HCT116 (cell line): ENCODE measurements around the gene CUEDC1. TPM values are rescaled to one million over a fixed set of nuclear protein-coding genes. Genes with fewer than 3 reads are reported as not detected.

ENCODE experiments used
- ATAC-seq: fragments of 200-7000 bp; cut with Tn5 transposase; 2 replicates; pipeline ENCODE4 v1.9.1; 2020; ENCODE audit warnings: mild to moderate bottlenecking, moderate library complexity
- BruUV-seq: library from RNA; stranded (reverse); fragments of 400-500 nt; replicated peaks from 2 replicates; lab custom pipeline; 2021; lab: Mats Ljungman, UMichigan
- CTCF ChIA-PET: fragments of 300-600 bp; sonication (Branson Sonifier 250); formaldehyde crosslinking; loops from one replicate; lab custom pipeline; 2021; ENCODE audit warnings: antibody characterized with exemption; lab: Charles Lee
- POLR2A ChIA-PET: fragments of 300-600, 350-600 bp; sonication (Branson Sonifier 250); formaldehyde crosslinking; loops from one replicate; lab custom pipeline; 2021; ENCODE audit warnings: antibody characterized with exemption; lab: Charles Lee
- RAD21 ChIA-PET, 2 experiments: fragments of 300-600 bp; sonication (Branson Sonifier 250); formaldehyde crosslinking; loops; one replicate each; lab custom pipeline; 2023; ENCODE audit warnings: low total read pairs in 2 of 2; ENCODE audit not compliant: uncharacterized antibody in 2 of 2, unreplicated experiment in 2 of 2, low non-redundant PET in 1 of 2; lab: Charles Lee
- DNase-seq: peaks from one replicate; pipeline ENCODE4 v3.0.0-alpha.2; 2010; ENCODE audit warnings: low read depth, low spot score
- H2AFZ ChIP-seq: fragments of 200-600 bp; shearing (Covaris generic), sonication (generic); 2 replicates; pipeline ENCODE4 v1.6.1; 2017; ENCODE audit warnings: low read depth, mixed run types, mixed read lengths, antibody characterized with exemption, low read length; ENCODE audit not compliant: poor library complexity, severe bottlenecking
- H3K27ac ChIP-seq: 2 replicates; pipeline ENCODE4 v1.5.1; 2012; ENCODE audit warnings: low read depth, low read length
- H3K27me3 ChIP-seq: fragments of 200-600 bp; sonication (generic); 2 replicates; pipeline ENCODE4 v1.6.1; 2016; ENCODE audit warnings: mixed run types, low read length, mixed read lengths; ENCODE audit not compliant: insufficient read depth
- H3K36me3 ChIP-seq, 2 experiments: fragments of 200-500 bp in 1 of 2; fragments of 200-600 bp in 1 of 2; sonication (Bioruptor generic) in 1 of 2; sonication (generic) in 1 of 2; 2 replicates each; pipeline versions ENCODE4 v1.5.1 to v1.6.1; 2014 to 2016; ENCODE audit warnings: low read length in 2 of 2, inconsistent platforms in 1 of 2, mixed read lengths in 1 of 2, mixed run types in 1 of 2; ENCODE audit not compliant: insufficient read depth in 2 of 2, control insufficient read depth in 1 of 2
- H3K4me1 ChIP-seq, 2 experiments: fragments of 200-600 bp in 1 of 2; sonication (generic) in 1 of 2; 2 replicates each; pipeline versions ENCODE4 v1.5.1 to v1.6.1; 2012 to 2017; ENCODE audit warnings: low read length in 2 of 2, inconsistent platforms in 1 of 2, mild to moderate bottlenecking in 1 of 2, mixed read lengths in 1 of 2, mixed run types in 1 of 2, moderate library complexity in 1 of 2; ENCODE audit not compliant: insufficient read depth in 2 of 2, control insufficient read depth in 1 of 2
- H3K4me2 ChIP-seq: fragments of 200-600 bp; sonication (generic); 2 replicates; pipeline ENCODE4 v1.6.1; 2017; ENCODE audit warnings: mixed run types, low read length, mixed read lengths
- H3K4me3 ChIP-seq, 2 experiments: fragments of 200-600 bp in 1 of 2; sonication (generic) in 1 of 2; replicated peaks in 1 of 2; 2 replicates each; pipeline ENCODE4 v1.5.1; 2011 to 2016; ENCODE audit warnings: low read length in 2 of 2, control low read depth in 1 of 2, low read depth in 1 of 2, mild to moderate bottlenecking in 1 of 2, mixed read lengths in 1 of 2, mixed run types in 1 of 2
- H3K79me2 ChIP-seq: fragments of 200-600 bp; sonication (generic); 2 replicates; pipeline ENCODE4 v1.6.1; 2017; ENCODE audit warnings: mild to moderate bottlenecking, mixed run types, low read length, moderate library complexity, mixed read lengths; ENCODE audit not compliant: insufficient read depth
- H3K9ac ChIP-seq: fragments of 200-600 bp; sonication (generic); 2 replicates; pipeline ENCODE4 v1.6.1; 2016; ENCODE audit warnings: low read length, mixed read lengths
- H3K9me2 ChIP-seq: fragments of 200-600 bp; sonication (generic), shearing (Covaris generic); 2 replicates; pipeline ENCODE4 v1.6.1; 2017; ENCODE audit warnings: mixed run types, mild to moderate bottlenecking, moderate library complexity; ENCODE audit not compliant: insufficient read depth
- H3K9me3 ChIP-seq, 2 experiments: fragments of 200-500 bp in 1 of 2; fragments of 200-600 bp in 1 of 2; sonication (Bioruptor generic) in 1 of 2; sonication (generic) in 1 of 2; 2 replicates each; pipeline ENCODE4 v1.6.1; 2014 to 2017; ENCODE audit warnings: low read length in 2 of 2, mixed read lengths in 2 of 2, inconsistent platforms in 1 of 2, low read depth in 1 of 2, mild to moderate bottlenecking in 1 of 2, mixed run types in 1 of 2, moderate library complexity in 1 of 2; ENCODE audit not compliant: control insufficient read depth in 1 of 2, insufficient read depth in 1 of 2
- H4K20me1 ChIP-seq: fragments of 200-600 bp; sonication (generic), shearing (Covaris generic); 2 replicates; pipeline ENCODE4 v1.6.1; 2017; ENCODE audit warnings: mixed run types, mild to moderate bottlenecking, moderate library complexity; ENCODE audit not compliant: insufficient read depth
- ATF3 ChIP-seq: IDR thresholded peaks from 2 replicates; pipeline ENCODE4 v1.6.1; 2012
- EGR1 ChIP-seq: IDR thresholded peaks from 2 replicates; pipeline ENCODE4 v1.6.1; 2012; ENCODE audit warnings: low read depth
- ELF1 ChIP-seq: IDR thresholded peaks from 2 replicates; pipeline ENCODE4 v1.6.1; 2012; ENCODE audit warnings: low read depth, borderline replicate concordance
- EZH2 ChIP-seq: fragments of 200-600 bp; sonication (generic); IDR thresholded peaks from 2 replicates; pipeline ENCODE4 v1.6.1; 2017; ENCODE audit warnings: antibody characterized with exemption, mixed run types
- EZH2phosphoT487 ChIP-seq: fragments of 200-600 bp; IDR thresholded peaks from 2 replicates; pipeline ENCODE4 v1.6.1; 2018; ENCODE audit warnings: antibody characterized with exemption, borderline replicate concordance
- JUND ChIP-seq: IDR thresholded peaks from 2 replicates; pipeline ENCODE4 v1.6.1; 2012
- MAX ChIP-seq: IDR thresholded peaks from 2 replicates; pipeline ENCODE4 v1.6.1; 2012
- POLR2A ChIP-seq: IDR thresholded peaks from 2 replicates; pipeline ENCODE4 v1.7.0; 2011; ENCODE audit warnings: borderline replicate concordance; ENCODE audit not compliant: insufficient read depth, insufficient read length; ENCODE audit errors: extremely low read depth
- POLR2AphosphoS5 ChIP-seq: IDR thresholded peaks from 2 replicates; pipeline ENCODE4 v1.6.1; 2011; ENCODE audit warnings: mild to moderate bottlenecking, low read depth, low read length, moderate library complexity
- REST ChIP-seq: IDR thresholded peaks from 2 replicates; pipeline ENCODE4 v1.6.1; 2012; ENCODE audit warnings: low read depth
- SIN3A ChIP-seq: IDR thresholded peaks from 2 replicates; pipeline ENCODE4 v1.6.1; 2012; ENCODE audit warnings: low read depth
- SP1 ChIP-seq: IDR thresholded peaks from 2 replicates; pipeline ENCODE4 v1.6.1; 2012; ENCODE audit warnings: low read depth
- SRF ChIP-seq: IDR thresholded peaks from 2 replicates; pipeline ENCODE4 v1.6.1; 2012; ENCODE audit warnings: low read depth
- TCF7L2 ChIP-seq: IDR thresholded peaks from 2 replicates; pipeline ENCODE4 v1.7.0; 2011; ENCODE audit warnings: borderline replicate concordance, inconsistent platforms; ENCODE audit not compliant: insufficient read depth, insufficient read length; ENCODE audit errors: extremely low read depth
- YY1 ChIP-seq: IDR thresholded peaks from 2 replicates; pipeline ENCODE4 v1.6.1; 2011; ENCODE audit warnings: low read length, low read depth, moderate library complexity, mild to moderate bottlenecking; ENCODE audit not compliant: insufficient replicate concordance; ENCODE audit errors: extremely low read depth
- ZBTB33 ChIP-seq: IDR thresholded peaks from 2 replicates; pipeline ENCODE4 v1.6.1; 2011; ENCODE audit warnings: mild to moderate bottlenecking, low read length, moderate library complexity; ENCODE audit not compliant: insufficient replicate concordance; ENCODE audit errors: extremely low read depth
- ZFX ChIP-seq: fragments of 450-650 bp; IDR thresholded peaks from 2 replicates; pipeline ENCODE4 v1.6.1; 2017
- ZNF274 ChIP-seq: fragments of 200-500 bp; sonication (Bioruptor generic); IDR thresholded peaks from 2 replicates; pipeline ENCODE4 v1.6.1; 2014; ENCODE audit warnings: mild to moderate bottlenecking, low read depth, low read length, inconsistent platforms
- intact Hi-C: fragments of 100-400 bp; cut with micrococcal nuclease; formaldehyde crosslinking; loops from 2 replicates; pipeline ENCODE4 v1.10.0; 2022
- total RNA-seq: library from RNA; stranded (reverse); gene quantifications from one replicate; pipeline ENCODE4 v1.2.1, GENCODE V29; 2021; ENCODE audit not compliant: unreplicated experiment

The CUEDC1 gene
- total RNA-seq, 1 experiment from 2014 or later: 60.2 TPM

- H4K20me1 ChIP-seq: no peaks in the 10 kb centered on the region
- H2AFZ ChIP-seq: no peak overlapping the region
- H3K4me3 ChIP-seq: no peak overlapping the region
- TF ChIP-seq ZFX (no peak), YY1 (no peak), EZH2phosphoT487 (no peak), MAX (no peak), ATF3 (no peak), SRF (no peak), TCF7L2 (no peak), SP1 (no peak), ELF1 (no peak), POLR2A (no peak), REST (no peak), EZH2 (no peak), ZNF274 (no peak), JUND (no peak), POLR2AphosphoS5 (no peak), ZBTB33 (no peak), EGR1 (no peak), SIN3A (no peak)
- ChIA-PET CTCF (interaction anchor here (1.6 kb wide), 1 partner anchor 57 kb away, joined by 3 read pairs; no protein-coding TSS in a partner anchor), POLR2A (no interaction called here), RAD21 (no interaction called here)
- no peaks in the 10 kb centered on the region for H3K9me2 ChIP-seq
- no TSS peak for BruUV-seq
- H3K4me1 ChIP-seq: peaks cover 70 to 86% of the 10 kb centered on the region in 2 experiments
- no peak for ATAC-seq
- H3K9ac ChIP-seq: no peak overlapping the region
- H3K36me3 ChIP-seq: no peaks in the 10 kb centered on the region
- H3K27me3 ChIP-seq: no peaks in the 10 kb centered on the region
- intact Hi-C loops: no loop called here
- H3K27ac ChIP-seq: no peak overlapping the region
- no peaks in the 10 kb centered on the region for H3K9me3 ChIP-seq
- H3K4me2 ChIP-seq: no peak overlapping the region
- peaks cover 77% of the 10 kb centered on the region for H3K79me2 ChIP-seq
- no peak for DNase-seq
Measured at GRCh38 chr17:57915544-57915943, 39.7 kb downstream of the CUEDC1 start.
